B cell (primary cell): ENCODE measurements around the gene TBX15. TPM values are rescaled to one million over a fixed set of nuclear protein-coding genes. Genes with fewer than 3 reads are reported as not detected.

Experiments
- ATAC-seq: fragments of 200-7000 bp; cut with Tn5 transposase; one replicate; pipeline ENCODE4 v1.10.0; 2021; ENCODE audit warnings: low read depth, mild to moderate bottlenecking, moderate number of reproducible peaks, moderate library complexity
- CTCF ChIA-PET: fragments of 350-600 bp; sonication (Branson Sonifier 250); formaldehyde crosslinking; loops from one replicate; lab custom pipeline; 2021; ENCODE audit warnings: antibody characterized with exemption, inconsistent platforms; lab: Charles Lee
- POLR2A ChIA-PET: fragments of 350-600 bp; sonication (Branson Sonifier 250); formaldehyde crosslinking; loops from one replicate; lab custom pipeline; 2021; ENCODE audit warnings: antibody characterized with exemption; lab: Charles Lee
- DNase-seq: peaks from one replicate; pipeline ENCODE4 v3.0.0; 2013
- H2AFZ ChIP-seq: 2 replicates; pipeline ENCODE4 v1.6.1; 2012; ENCODE audit warnings: mild to moderate bottlenecking, low read depth, low read length; ENCODE audit not compliant: insufficient read depth, poor library complexity, severe bottlenecking
- H3K27ac ChIP-seq, 2 donors: 1 replicate in 1 of 2; 2 replicates in 1 of 2; pipeline ENCODE4 v1.5.1; 2012 to 2013; ENCODE audit warnings: low read length in 2 of 2, mild to moderate bottlenecking in 2 of 2, moderate library complexity in 1 of 2
- H3K27me3 ChIP-seq, 4 experiments: fragments of 200-600 bp in 1 of 4; sonication (generic) in 1 of 4; replicated peaks in 1 of 4; 1 replicate in 2 of 4; 2 replicates in 2 of 4; pipeline versions ENCODE4 v1.6.1 to v1.7.0; 2013 to 2016; ENCODE audit warnings: low read length in 3 of 4, mild to moderate bottlenecking in 2 of 4, mixed read lengths in 1 of 4, moderate library complexity in 1 of 4; ENCODE audit not compliant: insufficient read depth in 4 of 4, control insufficient read depth in 3 of 4; ENCODE audit errors: control extremely low read depth in 1 of 4
- H3K36me3 ChIP-seq, 2 experiments: replicated peaks in 1 of 2; 1 replicate in 1 of 2; 2 replicates in 1 of 2; pipeline versions ENCODE4 v1.6.1 to v1.7.1; 2013; ENCODE audit warnings: low read length in 1 of 2; ENCODE audit not compliant: insufficient read depth in 2 of 2, control insufficient read depth in 1 of 2; ENCODE audit errors: control extremely low read depth in 1 of 2, extremely low read depth in 1 of 2
- H3K4me1 ChIP-seq, 2 donors: fragments of 200-600 bp in 1 of 2; sonication (generic) in 1 of 2; 1 replicate in 1 of 2; 2 replicates in 1 of 2; pipeline versions ENCODE4 v1.5.1 to v1.6.1; 2013 to 2017; ENCODE audit warnings: low read length in 2 of 2; ENCODE audit not compliant: control insufficient read depth in 2 of 2, insufficient read depth in 2 of 2
- H3K4me2 ChIP-seq: replicated peaks from 2 replicates; pipeline ENCODE3; 2012; ENCODE audit warnings: mild to moderate bottlenecking, low read depth, low read length; ENCODE audit not compliant: poor library complexity, severe bottlenecking
- H3K4me3 ChIP-seq, 5 experiments: fragments of 200-600 bp in 1 of 5; sonication (generic) in 1 of 5; 1 replicate in 3 of 5; 2 replicates in 2 of 5; pipeline versions ENCODE4 v1.5.1 to v1.7.0; 2011 to 2016; ENCODE audit warnings: low read length in 4 of 5, mild to moderate bottlenecking in 4 of 5, low read depth in 2 of 5, control low read depth in 1 of 5, moderate library complexity in 1 of 5; ENCODE audit not compliant: insufficient read depth in 1 of 5; ENCODE audit errors: control extremely low read depth in 1 of 5, extremely low read depth in 1 of 5
- H3K79me2 ChIP-seq: fragments of 200-600 bp; sonication (generic); one replicate; pipeline ENCODE4 v1.6.0; 2016; ENCODE audit warnings: low read length; ENCODE audit not compliant: control insufficient read depth, insufficient read depth
- H3K9ac ChIP-seq: fragments of 200-600 bp; sonication (generic); 2 replicates; pipeline ENCODE4 v1.6.1; 2017; ENCODE audit warnings: mild to moderate bottlenecking, low read length, moderate library complexity
- H3K9me3 ChIP-seq, 3 donors: one replicate each; pipeline versions ENCODE4 v1.6.1 to v1.7.1; 2013; ENCODE audit warnings: low read length in 2 of 3; ENCODE audit not compliant: control insufficient read depth in 2 of 3, insufficient read depth in 1 of 3; ENCODE audit errors: control extremely low read depth in 1 of 3
- H4K20me1 ChIP-seq: 2 replicates; pipeline ENCODE4 v1.6.0; 2012; ENCODE audit warnings: mild to moderate bottlenecking, low read length; ENCODE audit not compliant: insufficient read depth, control insufficient read depth, poor library complexity, severe bottlenecking
- H3K27ac Mint-ChIP-seq: one replicate; pipeline ENCODE4 v1.8.0; 2021; ENCODE audit warnings: mixed read lengths
- H3K27me3 Mint-ChIP-seq: one replicate; pipeline ENCODE4 v1.8.0; 2021; ENCODE audit warnings: mixed read lengths
- H3K4me1 Mint-ChIP-seq: one replicate; pipeline ENCODE4 v1.8.0; 2021; ENCODE audit warnings: mixed read lengths
- H3K4me3 Mint-ChIP-seq: one replicate; pipeline ENCODE4 v1.8.0; 2021; ENCODE audit warnings: mixed read lengths
- H3K9me3 Mint-ChIP-seq: one replicate; pipeline ENCODE4 v1.8.0; 2022; ENCODE audit warnings: mixed read lengths; ENCODE audit not compliant: insufficient read depth
- CTCF ChIP-seq: fragments of 200-600 bp; IDR thresholded peaks from one replicate; pipeline ENCODE4 v1.8.0; 2022; ENCODE audit warnings: antibody characterized with exemption, mild to moderate bottlenecking
- EZH2 ChIP-seq: IDR thresholded peaks from 2 replicates; pipeline ENCODE4 v1.6.1; 2012; ENCODE audit warnings: borderline replicate concordance, low read depth, mild to moderate bottlenecking, moderate library complexity, low read length; ENCODE audit not compliant: insufficient read depth, poor library complexity, severe bottlenecking
- WGBS: methylation state at CpG from one replicate; pipeline ENCODE4 v1.1.5; 2013; ENCODE audit warnings: missing lambda C conversion rate; ENCODE audit not compliant: insufficient coverage; 5-methylcytosine and 5-hydroxymethylcytosine counted together
- intact Hi-C: fragments of 100-400 bp; cut with micrococcal nuclease; formaldehyde crosslinking; loops from one replicate; pipeline ENCODE4 v1.10.0; 2022
- polyA plus RNA-seq: library from polyadenylated mRNA; depleted of rRNA; stranded (reverse); fragments of >200 nt; gene quantifications from 2 replicates; pipeline ENCODE4 v1.2.3, GENCODE V29; 2012
- total RNA-seq, 2 donors: library from RNA; stranded (reverse); fragments of 120-200 nt in 1 of 2; gene quantifications; 1 replicate in 1 of 2; 2 replicates in 1 of 2; pipeline versions ENCODE4 v1.2.3 to v1.2.4, GENCODE V29; 2013 to 2022

TBX15 gene
- total and polyA plus RNA-seq, 2 donors (not counting 1 experiment from before 2014, with no cell fraction given) = 0.03 to 0.15 TPM

- H3K79me2 ChIP-seq = no peaks in the 10 kb centered on the region
- intact Hi-C loops = no loop called here
- CTCF ChIA-PET = no interaction called here
- H3K4me2 ChIP-seq = no peak overlapping the region
- peaks cover 3% of the 10 kb centered on the region for H3K9me3 Mint-ChIP-seq
- H3K9ac ChIP-seq = no peak overlapping the region
- H3K4me1 ChIP-seq = peaks cover 8 to 10% of the 10 kb centered on the region in 2 donors
- H3K27ac Mint-ChIP-seq = no peak overlapping the region
- no peaks in the 10 kb centered on the region for H3K36me3 ChIP-seq
- POLR2A ChIA-PET = no interaction called here
- WGBS = 19% methylated on average over 48 of the region's 53 CpGs
- peaks cover 3% of the 10 kb centered on the region for H3K4me1 Mint-ChIP-seq
- H3K9me3 ChIP-seq = peaks cover 0 to 58% (median 12%) of the 10 kb centered on the region in 3 donors
- H3K27me3 Mint-ChIP-seq = peaks cover 70% of the 10 kb centered on the region
- peaks cover 0 to 96% (median 75%) of the 10 kb centered on the region in 4 experiments for H3K27me3 ChIP-seq
- H4K20me1 ChIP-seq = no peaks in the 10 kb centered on the region
- ATAC-seq (no peak), DNase-seq (peak; percentile 23)
- no peak overlapping the region for H3K27ac ChIP-seq
- H3K4me3 Mint-ChIP-seq = no peak overlapping the region
- TF ChIP-seq EZH2 = no peak
- no peak for TF ChIP-seq CTCF
- H3K4me3 ChIP-seq = no peak overlapping the region
- no peak overlapping the region for H2AFZ ChIP-seq
Observed at GRCh38 chr1:118992868-118993699, 4.9 kb upstream of the TBX15 start.

- H3K27me3 ChIP-seq = peaks cover 0 to 96% (median 79%) of the 10 kb centered on the region in 4 experiments
- 43% methylated on average over 4 of the region's 22 CpGs for WGBS
- no peak overlapping the region for H3K4me3 ChIP-seq
- peak overlapping the region; percentile 29 for H3K27ac Mint-ChIP-seq
- DNase-seq = no peak
- H3K9me3 Mint-ChIP-seq = peaks cover 3% of the 10 kb centered on the region
- H4K20me1 ChIP-seq = no peaks in the 10 kb centered on the region
- POLR2A ChIA-PET = no interaction called here
- no peaks in the 10 kb centered on the region for H3K79me2 ChIP-seq
- H3K4me1 ChIP-seq = peaks cover 16 to 17% of the 10 kb centered on the region in 2 donors
- intact Hi-C loops = no loop called here
- peaks cover 0 to 64% (median 12%) of the 10 kb centered on the region in 3 donors for H3K9me3 ChIP-seq
- CTCF ChIA-PET = no interaction called here
- no peaks in the 10 kb centered on the region for H3K36me3 ChIP-seq
- peaks cover 65% of the 10 kb centered on the region for H3K27me3 Mint-ChIP-seq
- H3K4me1 Mint-ChIP-seq = peaks cover 3% of the 10 kb centered on the region
- H3K4me3 Mint-ChIP-seq = no peak overlapping the region
- H2AFZ ChIP-seq = no peak overlapping the region
- no peak overlapping the region for H3K9ac ChIP-seq
- no peak for ATAC-seq
- H3K4me2 ChIP-seq = no peak overlapping the region
- H3K27ac ChIP-seq = no peak overlapping the region
- no peak for TF ChIP-seq CTCF
- no peak for TF ChIP-seq EZH2
Observed at GRCh38 chr1:118992237-118992825, 4.2 kb upstream of the TBX15 start.
